HEK293T (cell line): ENCODE data around the gene HOXB4.

ENCODE experiments used
- CTCF ChIA-PET: fragments of 350-600 bp; formaldehyde crosslinking; extraction: SDS; loops from one replicate; lab custom pipeline; 2021; ENCODE audit warnings: antibody characterized with exemption, inconsistent platforms; lab: Yijun Ruan, JAX
- POLR2A ChIA-PET: fragments of 350-600 bp; formaldehyde crosslinking; extraction: SDS; loops from one replicate; lab custom pipeline; 2020; ENCODE audit warnings: antibody characterized with exemption, inconsistent platforms; lab: Yijun Ruan, JAX
- DNase-seq: peaks from one replicate; pipeline ENCODE4 v3.0.0; 2012; ENCODE audit warnings: mixed read lengths; ENCODE audit errors: extremely low spot score
- ARNT ChIP-seq: fragments of 450-650 bp; IDR thresholded peaks from 2 replicates; pipeline ENCODE4 v1.6.1; 2017; ENCODE audit warnings: mild to moderate bottlenecking
- BHLHE40 ChIP-seq: fragments of 450-650 bp; IDR thresholded peaks from 2 replicates; pipeline ENCODE4 v1.6.1; 2016; ENCODE audit warnings: mild to moderate bottlenecking, moderate library complexity, borderline replicate concordance
- CTBP1 ChIP-seq: fragments of 450-650 bp; IDR thresholded peaks from 2 replicates; pipeline ENCODE4 v1.6.1; 2016; ENCODE audit warnings: borderline replicate concordance
- ELF4 ChIP-seq: fragments of 450-650 bp; IDR thresholded peaks from 2 replicates; pipeline ENCODE4 v1.6.1; 2017; ENCODE audit warnings: antibody characterized with exemption
- FOXA1 ChIP-seq: fragments of 450-650 bp; IDR thresholded peaks from 2 replicates; pipeline ENCODE4 v1.6.1; 2016; ENCODE audit warnings: mild to moderate bottlenecking
- FOXK2 ChIP-seq: fragments of 450-650 bp; IDR thresholded peaks from 2 replicates; pipeline ENCODE4 v1.6.1; 2016; ENCODE audit warnings: mild to moderate bottlenecking
- FOXM1 ChIP-seq: fragments of 450-650 bp; IDR thresholded peaks from 2 replicates; pipeline ENCODE4 v1.6.1; 2017; ENCODE audit warnings: mild to moderate bottlenecking, borderline replicate concordance
- HDGF ChIP-seq: fragments of 450-650 bp; IDR thresholded peaks from 2 replicates; pipeline ENCODE4 v1.6.1; 2017; ENCODE audit warnings: antibody characterized with exemption, borderline replicate concordance
- L3MBTL2 ChIP-seq: fragments of 450-650 bp; conservative IDR thresholded peaks from 2 replicates; pipeline ENCODE4 v1.6.1; 2016; ENCODE audit warnings: mild to moderate bottlenecking
- LEF1 ChIP-seq: fragments of 450-650 bp; IDR thresholded peaks from 2 replicates; pipeline ENCODE4 v1.6.1; 2017; ENCODE audit warnings: mild to moderate bottlenecking, borderline replicate concordance
- NFRKB ChIP-seq: fragments of 450-650 bp; IDR thresholded peaks from 2 replicates; pipeline ENCODE4 v1.6.1; 2016; ENCODE audit warnings: mild to moderate bottlenecking, moderate library complexity
- SP1 ChIP-seq: fragments of 450-650 bp; IDR thresholded peaks from 2 replicates; pipeline ENCODE4 v1.6.1; 2017
- SUZ12 ChIP-seq: fragments of 450-650 bp; IDR thresholded peaks from 2 replicates; pipeline ENCODE4 v1.6.1; 2016; ENCODE audit warnings: mild to moderate bottlenecking
- TARDBP ChIP-seq: fragments of 450-650 bp; IDR thresholded peaks from 2 replicates; pipeline ENCODE4 v1.6.1; 2016
- ZNF384 ChIP-seq: fragments of 450-650 bp; IDR thresholded peaks from 2 replicates; pipeline ENCODE4 v1.6.1; 2016
- TF ChIP-seq, protein P1 (sequence below): fragments of 450-650 bp; IDR thresholded peaks from 2 replicates; pipeline ENCODE4 v1.6.1; 2016

HOXB4 gene

DNA sequence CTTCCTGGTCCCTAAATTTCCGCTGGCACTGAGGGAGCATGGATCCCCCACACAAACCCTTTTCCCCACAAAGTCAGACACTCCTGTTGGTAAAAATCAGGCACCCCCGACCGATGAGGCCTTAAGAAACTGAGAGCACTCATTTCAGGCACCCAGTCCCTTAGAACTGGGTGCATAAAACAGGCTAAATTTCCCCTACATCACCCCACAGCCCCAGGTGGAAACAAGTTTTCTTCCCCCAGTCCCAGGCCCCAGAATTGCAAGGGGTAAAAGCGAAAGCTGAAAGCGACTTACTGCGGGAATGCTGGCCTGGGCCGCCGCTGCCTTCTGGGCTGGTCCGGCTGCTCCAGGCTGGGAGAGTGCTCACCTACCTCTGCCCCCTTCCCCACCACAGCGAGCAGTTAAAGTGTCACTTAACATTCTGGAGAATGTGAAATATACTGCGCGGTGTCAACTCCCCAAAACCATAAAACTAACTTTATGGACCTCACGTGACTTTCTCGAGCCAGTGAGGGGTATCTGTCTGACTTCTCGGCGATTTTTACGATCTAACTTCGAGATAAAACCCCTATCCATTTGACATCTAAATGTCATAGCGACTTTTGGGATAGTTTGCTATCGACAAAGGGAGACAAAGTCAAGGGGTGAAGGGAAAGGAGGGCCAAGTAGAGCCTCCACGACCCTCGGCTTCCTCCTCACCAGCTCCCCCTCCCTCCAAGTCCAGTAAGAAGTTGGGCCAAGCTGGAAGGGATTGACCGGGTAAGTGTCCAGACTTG lies 11.9 kb upstream of the HOXB4 start, which contains the start of gene HOXB3:
TSS of gene HOXB3 (minus strand) at position 411 of the 776 bp plus-strand sequence. CDS start 37,767 bp downstream, outside the sequence.
- POLR2A ChIA-PET: interaction anchor here (0.7 to 5.9 kb wide), 12 partner anchors 12 to 336 kb away, joined by 3 to 25 read pairs (median 7); partner anchors contain the start of genes HOXB4 and HOXB7

DNA sequence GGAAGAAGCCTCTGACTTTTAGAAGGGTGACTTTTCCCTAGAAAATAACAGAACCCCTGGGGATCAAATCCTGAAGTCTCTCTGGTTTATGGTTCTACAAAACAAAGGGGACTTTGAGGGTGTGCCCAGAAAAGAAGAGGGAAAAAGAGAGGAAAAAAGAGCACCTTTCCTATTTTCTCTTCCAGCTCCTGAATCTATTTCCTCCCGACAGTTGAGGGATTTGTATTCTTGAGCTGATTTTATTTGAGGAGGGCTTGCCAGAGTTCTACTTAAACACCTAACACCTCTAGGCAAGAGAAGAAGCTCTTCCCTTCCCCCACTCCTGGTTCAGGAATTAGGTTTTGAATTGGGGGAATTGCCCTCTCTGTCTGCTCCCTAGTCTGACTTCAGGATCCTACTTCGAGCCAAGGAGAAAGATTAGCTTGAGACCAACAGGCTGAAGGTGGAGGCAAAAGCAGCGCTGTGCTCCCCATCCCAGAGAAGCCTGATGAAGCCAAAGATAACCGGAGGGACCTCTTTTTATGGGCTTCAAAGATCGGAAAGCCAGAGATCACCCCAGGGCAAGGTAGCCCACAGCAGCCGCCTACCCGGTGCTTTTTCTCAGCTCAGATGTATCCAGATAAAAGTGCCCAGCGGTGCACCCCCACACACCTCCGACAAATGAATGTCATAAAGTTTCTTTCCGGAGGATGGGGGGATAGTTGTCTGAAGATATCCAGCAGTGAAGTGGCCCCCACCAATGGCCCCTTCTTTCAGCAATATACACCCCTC lies 11.1 kb upstream of the HOXB4 start:
- POLR2A ChIA-PET: interaction anchor here (0.7 to 5.9 kb wide), 13 partner anchors 9 to 335 kb away, joined by 3 to 25 read pairs (median 7); partner anchors contain the start of genes HOXB4 and HOXB7
- TF ChIP-seq L3MBTL2 (no peak), CTBP1 (no peak), ARNT (no peak), FOXA1 (no peak), ZNF384 (no peak), NFRKB (no peak), BHLHE40 (no peak), ELF4 (no peak), LEF1 (no peak), SP1 (no peak), FOXK2 (no peak), HDGF (no peak), FOXM1 (no peak), TARDBP (no peak), SUZ12 (no peak)
- TF ChIP-seq, protein P1, sequence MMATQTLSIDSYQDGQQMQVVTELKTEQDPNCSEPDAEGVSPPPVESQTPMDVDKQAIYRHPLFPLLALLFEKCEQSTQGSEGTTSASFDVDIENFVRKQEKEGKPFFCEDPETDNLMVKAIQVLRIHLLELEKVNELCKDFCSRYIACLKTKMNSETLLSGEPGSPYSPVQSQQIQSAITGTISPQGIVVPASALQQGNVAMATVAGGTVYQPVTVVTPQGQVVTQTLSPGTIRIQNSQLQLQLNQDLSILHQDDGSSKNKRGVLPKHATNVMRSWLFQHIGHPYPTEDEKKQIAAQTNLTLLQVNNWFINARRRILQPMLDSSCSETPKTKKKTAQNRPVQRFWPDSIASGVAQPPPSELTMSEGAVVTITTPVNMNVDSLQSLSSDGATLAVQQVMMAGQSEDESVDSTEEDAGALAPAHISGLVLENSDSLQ: no peak
- no peak for DNase-seq
- CTCF ChIA-PET: interaction anchor here (0.5 to 1.8 kb wide), 5 partner anchors 10 to 328 kb away, joined by 3 to 5 read pairs (median 4); no protein-coding TSS in a partner anchor

More for the DNA sequence above, 11.9 kb upstream of the HOXB4 start, which contains the start of gene HOXB3:
- TF ChIP-seq, protein P1: peak; percentile 98
- TF ChIP-seq L3MBTL2: no peak
- TF ChIP-seq CTBP1: peak; percentile 97
- TF ChIP-seq SUZ12: no peak
- CTCF ChIA-PET: interaction anchor here (0.6 to 1.9 kb wide), 5 partner anchors 28 to 492 kb away, joined by 3 to 4 read pairs (median 3); no protein-coding TSS in a partner anchor
- DNase-seq: peak; percentile 66

DNA sequence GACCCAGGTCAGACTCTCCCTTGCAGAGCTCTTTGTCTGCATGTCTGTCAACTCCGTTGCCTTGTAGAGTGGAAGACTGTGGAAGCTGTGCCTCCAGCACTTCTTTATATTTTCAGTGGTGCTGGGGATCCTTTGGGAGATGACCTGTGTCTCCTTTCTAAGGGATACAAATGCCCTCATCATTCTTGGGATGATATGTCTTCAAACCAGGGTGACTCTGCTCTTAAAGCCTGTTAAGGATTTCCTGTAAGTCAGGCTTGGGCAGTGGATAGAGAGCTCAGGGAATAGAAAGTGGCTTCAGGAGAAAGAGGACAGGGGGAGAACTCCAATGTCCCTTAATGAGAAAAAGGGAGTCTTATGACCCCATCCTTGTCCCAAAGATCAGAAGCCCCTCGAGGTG lies 10.4 kb upstream of the HOXB4 start:
- CTCF ChIA-PET: interaction anchor here (0.5 to 2.2 kb wide), 8 partner anchors 11 to 328 kb away, joined by 3 to 9 read pairs (median 4); no protein-coding TSS in a partner anchor
- POLR2A ChIA-PET: interaction anchor here (1.0 to 5.9 kb wide), 13 partner anchors 10 to 253 kb away, joined by 3 to 25 read pairs (median 7); partner anchors contain the start of genes HOXB4 and HOXB7
- no peak for TF ChIP-seq CTBP1
- no peak for TF ChIP-seq SP1
- TF ChIP-seq, protein P1: no peak
- no peak for TF ChIP-seq NFRKB
- no peak for TF ChIP-seq ZNF384
- no peak for TF ChIP-seq TARDBP
- no peak for TF ChIP-seq ARNT
- no peak for DNase-seq

DNA sequence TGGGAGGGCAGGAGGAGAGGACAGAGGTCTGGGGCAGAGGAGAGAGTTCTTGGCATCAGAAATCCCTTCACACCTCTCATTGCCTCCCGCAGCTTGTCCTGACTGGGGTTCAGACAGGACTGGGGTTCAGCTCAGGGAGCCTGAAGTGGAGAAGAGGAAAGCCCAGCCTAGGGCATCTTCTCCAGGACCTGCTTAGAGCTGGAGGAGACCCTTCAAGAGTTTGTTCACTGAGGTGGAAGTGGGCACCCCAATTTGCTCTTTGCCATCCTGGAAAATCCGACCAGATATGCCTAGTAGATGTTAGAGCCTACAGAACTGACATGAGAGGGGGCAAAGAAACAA lies 9.9 kb upstream of the HOXB4 start:
- DNase-seq: no peak
- ChIA-PET CTCF (interaction anchor here (0.6 to 2.2 kb wide), 16 partner anchors 13 to 326 kb away, joined by 3 to 9 read pairs (median 4); partner anchors contain the start of gene HOXB8), POLR2A (interaction anchor here (0.8 to 5.9 kb wide), 16 partner anchors 10 to 251 kb away, joined by 3 to 25 read pairs (median 6); partner anchors contain the start of genes HOXB4 and HOXB7)
- TF ChIP-seq CTBP1 (no peak), HDGF (no peak), TARDBP (no peak), SUZ12 (no peak), BHLHE40 (no peak), FOXA1 (no peak), FOXM1 (no peak), ARNT (no peak), FOXK2 (no peak), LEF1 (no peak), ZNF384 (no peak), SP1 (no peak)
- TF ChIP-seq, protein P1: no peak
